ENCODE measurements around the gene SERPINB7.

DNA sequence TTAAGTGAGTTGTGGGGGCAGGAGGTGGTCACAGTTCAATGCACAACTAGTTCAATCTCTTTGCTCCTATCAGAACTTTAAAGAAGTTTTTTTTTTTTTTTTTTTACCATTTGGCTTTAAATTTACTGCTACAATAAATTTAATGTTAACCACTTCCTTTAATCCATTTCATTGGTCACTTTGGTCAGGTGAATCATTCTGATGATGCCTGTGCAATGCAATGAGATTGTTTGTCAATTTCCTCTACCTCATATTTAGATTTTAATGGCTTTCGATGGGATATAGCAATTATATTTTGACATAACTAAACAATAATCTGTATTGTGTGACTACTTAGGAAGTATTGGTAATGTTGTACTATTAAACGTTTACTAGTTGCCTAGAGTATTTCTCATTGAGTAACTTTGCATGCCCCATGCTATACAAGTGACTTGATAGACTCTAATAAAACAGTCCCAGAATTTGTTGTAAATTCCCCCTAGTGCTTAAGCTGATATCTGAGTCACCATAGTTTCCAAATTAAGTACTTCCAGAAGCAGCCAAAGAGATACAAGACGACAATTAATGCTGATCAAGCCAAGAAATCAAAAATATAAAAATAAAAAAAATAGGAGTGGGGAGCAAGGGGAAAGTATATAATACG, 59.4 kb downstream of the SERPINB7 start:
- TF ChIP-seq POLR2A (IDR thresholded peaks at IDR 0.05; ENCODE audit: borderline replicate concordance, extremely low read depth, insufficient read depth, insufficient read length) (no peak), YY1 (IDR thresholded peaks at IDR 0.05; ENCODE audit: extremely low read depth, insufficient replicate concordance, low read depth, low read length) (no peak), EZH2 (IDR thresholded peaks at IDR 0.05) (no peak), ZNF274 (IDR thresholded peaks at IDR 0.05; ENCODE audit: low read depth, low read length) (no peak), EZH2phosphoT487 (IDR thresholded peaks at IDR 0.05; ENCODE audit: borderline replicate concordance) (no peak), POLR2AphosphoS5 (IDR thresholded peaks at IDR 0.05; ENCODE audit: low read depth, low read length) (no peak), JUND (IDR thresholded peaks at IDR 0.05) (no peak), TCF7L2 (IDR thresholded peaks at IDR 0.05; ENCODE audit: borderline replicate concordance, extremely low read depth, insufficient read depth, insufficient read length) (no peak), CEBPB (IDR thresholded peaks at IDR 0.05; ENCODE audit: low read depth) (no peak)
- TF ChIP-seq, protein P1, sequence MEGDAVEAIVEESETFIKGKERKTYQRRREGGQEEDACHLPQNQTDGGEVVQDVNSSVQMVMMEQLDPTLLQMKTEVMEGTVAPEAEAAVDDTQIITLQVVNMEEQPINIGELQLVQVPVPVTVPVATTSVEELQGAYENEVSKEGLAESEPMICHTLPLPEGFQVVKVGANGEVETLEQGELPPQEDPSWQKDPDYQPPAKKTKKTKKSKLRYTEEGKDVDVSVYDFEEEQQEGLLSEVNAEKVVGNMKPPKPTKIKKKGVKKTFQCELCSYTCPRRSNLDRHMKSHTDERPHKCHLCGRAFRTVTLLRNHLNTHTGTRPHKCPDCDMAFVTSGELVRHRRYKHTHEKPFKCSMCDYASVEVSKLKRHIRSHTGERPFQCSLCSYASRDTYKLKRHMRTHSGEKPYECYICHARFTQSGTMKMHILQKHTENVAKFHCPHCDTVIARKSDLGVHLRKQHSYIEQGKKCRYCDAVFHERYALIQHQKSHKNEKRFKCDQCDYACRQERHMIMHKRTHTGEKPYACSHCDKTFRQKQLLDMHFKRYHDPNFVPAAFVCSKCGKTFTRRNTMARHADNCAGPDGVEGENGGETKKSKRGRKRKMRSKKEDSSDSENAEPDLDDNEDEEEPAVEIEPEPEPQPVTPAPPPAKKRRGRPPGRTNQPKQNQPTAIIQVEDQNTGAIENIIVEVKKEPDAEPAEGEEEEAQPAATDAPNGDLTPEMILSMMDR (IDR thresholded peaks at IDR 0.05 in 2 of 3, conservative IDR thresholded peaks at IDR 0.05 in 1 of 3; ENCODE audit: borderline replicate concordance in 1 of 3, insufficient read depth in 1 of 3, low read depth in 2 of 3, low read length in 2 of 3): no peak
- TF ChIP-seq, protein P2, sequence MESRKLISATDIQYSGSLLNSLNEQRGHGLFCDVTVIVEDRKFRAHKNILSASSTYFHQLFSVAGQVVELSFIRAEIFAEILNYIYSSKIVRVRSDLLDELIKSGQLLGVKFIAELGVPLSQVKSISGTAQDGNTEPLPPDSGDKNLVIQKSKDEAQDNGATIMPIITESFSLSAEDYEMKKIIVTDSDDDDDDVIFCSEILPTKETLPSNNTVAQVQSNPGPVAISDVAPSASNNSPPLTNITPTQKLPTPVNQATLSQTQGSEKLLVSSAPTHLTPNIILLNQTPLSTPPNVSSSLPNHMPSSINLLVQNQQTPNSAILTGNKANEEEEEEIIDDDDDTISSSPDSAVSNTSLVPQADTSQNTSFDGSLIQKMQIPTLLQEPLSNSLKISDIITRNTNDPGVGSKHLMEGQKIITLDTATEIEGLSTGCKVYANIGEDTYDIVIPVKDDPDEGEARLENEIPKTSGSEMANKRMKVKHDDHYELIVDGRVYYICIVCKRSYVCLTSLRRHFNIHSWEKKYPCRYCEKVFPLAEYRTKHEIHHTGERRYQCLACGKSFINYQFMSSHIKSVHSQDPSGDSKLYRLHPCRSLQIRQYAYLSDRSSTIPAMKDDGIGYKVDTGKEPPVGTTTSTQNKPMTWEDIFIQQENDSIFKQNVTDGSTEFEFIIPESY (IDR thresholded peaks at IDR 0.05; ENCODE audit: extremely low read depth, insufficient replicate concordance, low read length): no peak
- TF ChIP-seq, protein P3, sequence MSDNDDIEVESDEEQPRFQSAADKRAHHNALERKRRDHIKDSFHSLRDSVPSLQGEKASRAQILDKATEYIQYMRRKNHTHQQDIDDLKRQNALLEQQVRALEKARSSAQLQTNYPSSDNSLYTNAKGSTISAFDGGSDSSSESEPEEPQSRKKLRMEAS (IDR thresholded peaks at IDR 0.05): no peak
